Activated gamma-delta T cell (primary cell): ENCODE measurements around the gene ZNF641.

Experiments
- DNase-seq: peaks from one replicate; lab custom pipeline; 2025; lab: John Stamatoyannopoulos, UW
- total RNA-seq, 2 donors: gene quantifications; one replicate each; lab custom pipeline; 2026; lab: John Stamatoyannopoulos, UW

ZNF641 gene
- 73.0 to 76.0 reads per million in 2 donors for total RNA-seq

DNA sequence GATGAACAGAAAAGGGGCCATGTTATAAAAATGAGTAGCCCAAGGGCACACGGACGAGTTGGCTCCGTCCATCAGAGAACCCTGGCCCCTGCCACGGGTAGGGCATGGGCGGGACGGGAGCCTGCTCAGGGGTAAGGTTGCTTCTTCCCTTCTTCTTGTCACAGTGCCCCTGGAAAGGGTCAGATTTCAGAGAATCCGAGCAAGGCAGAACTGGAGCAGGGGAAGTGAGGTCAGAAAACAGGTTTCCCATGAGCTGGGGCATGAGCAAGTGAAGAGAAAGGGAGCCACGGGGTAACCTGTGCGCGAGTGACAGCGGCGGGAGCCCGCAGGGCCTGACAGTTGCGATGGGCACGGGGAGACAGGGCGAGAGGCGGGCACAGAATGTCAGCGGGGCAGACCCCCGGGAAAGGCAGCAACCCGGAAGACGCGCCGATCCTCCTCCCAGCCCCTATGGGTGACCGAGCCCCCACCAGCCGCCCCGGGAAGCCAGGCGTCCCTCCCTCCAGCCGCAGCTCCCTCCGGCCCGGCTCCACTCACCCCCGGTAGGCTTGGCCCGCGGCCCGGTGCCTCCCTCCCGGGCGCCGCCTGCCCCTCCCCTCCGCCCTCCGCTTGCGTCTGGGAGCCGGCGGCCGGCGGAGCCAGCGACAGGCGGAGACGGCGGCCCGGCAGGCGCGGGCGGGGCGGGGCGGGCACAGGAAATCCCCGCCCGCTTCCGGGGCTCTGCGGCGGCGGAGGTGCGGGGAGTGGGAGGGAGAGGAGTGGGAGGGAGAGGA is at the start of gene ZNF641:
Gene ZNF641 (minus strand): TSS at position 671 of the 773 bp plus-strand sequence. CDS start 2,829 bp downstream, outside the sequence.
- DNase-seq: peak; percentile 88

DNA sequence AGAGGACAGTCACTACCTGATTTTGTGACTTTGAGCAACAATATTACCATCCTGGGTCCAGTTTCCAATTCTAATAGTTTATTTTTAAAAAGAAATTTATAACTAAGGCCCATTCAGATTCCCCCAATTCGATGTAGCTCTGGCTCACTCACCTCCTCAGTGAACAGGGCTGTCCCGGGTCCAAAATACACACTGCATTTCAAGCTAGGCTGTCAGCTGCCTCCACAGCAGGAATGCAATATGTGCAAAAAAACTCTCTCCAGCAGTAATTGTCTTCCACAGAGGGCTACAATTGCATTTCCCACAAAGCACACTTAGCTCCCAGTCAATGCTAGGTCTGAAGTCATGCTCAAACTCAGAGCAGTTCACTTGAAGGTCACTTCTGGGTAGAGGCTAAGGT is 39.3 kb upstream of the ZNF641 start:
- DNase-seq: no peak

- DNase-seq: no peak
Observed at GRCh38 chr12:48389409-48389808, 38.7 kb upstream of the ZNF641 start.

GRCh38 chr12:48388938-48389337 is 38.2 kb upstream of the ZNF641 start:
- no peak for DNase-seq

DNA sequence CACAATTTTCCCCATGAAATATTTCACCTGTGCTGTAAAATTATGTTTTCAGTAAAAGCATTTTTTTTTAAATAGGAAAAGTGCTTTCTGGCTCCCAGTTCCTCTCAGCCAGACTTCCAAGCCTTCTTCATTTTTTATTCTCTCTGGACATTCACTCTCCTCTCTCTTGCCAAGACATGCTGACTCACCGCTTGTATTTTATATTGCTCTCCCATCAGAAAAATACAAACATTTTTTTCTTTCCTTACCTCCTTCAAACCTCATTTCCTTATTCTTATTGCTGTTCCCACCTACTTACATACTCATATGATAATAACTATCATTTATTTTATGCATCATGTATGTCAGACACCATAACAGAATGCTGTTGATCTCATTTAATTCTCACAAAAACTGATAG is 37.7 kb upstream of the ZNF641 start:
- no peak for DNase-seq

DNA sequence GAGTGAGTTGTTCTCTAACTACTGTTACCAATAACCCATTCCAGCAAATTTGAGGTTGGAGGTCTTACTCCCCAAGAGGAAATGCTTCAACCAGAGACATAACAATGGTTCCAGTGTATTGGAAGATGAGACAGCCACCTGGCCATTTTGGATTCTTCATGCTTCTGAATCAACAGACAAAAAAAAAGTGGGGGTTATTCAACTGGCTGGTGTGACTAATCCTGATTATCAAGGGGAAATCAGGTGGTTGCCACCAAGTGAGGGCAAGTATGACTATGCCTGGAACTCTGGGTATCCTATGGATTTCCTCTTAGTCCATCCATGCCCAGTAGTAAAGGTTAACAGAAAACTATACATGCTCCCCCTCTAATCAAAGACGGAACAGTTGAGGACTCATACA is 29.9 kb upstream of the ZNF641 start:
- DNase-seq: no peak

DNA sequence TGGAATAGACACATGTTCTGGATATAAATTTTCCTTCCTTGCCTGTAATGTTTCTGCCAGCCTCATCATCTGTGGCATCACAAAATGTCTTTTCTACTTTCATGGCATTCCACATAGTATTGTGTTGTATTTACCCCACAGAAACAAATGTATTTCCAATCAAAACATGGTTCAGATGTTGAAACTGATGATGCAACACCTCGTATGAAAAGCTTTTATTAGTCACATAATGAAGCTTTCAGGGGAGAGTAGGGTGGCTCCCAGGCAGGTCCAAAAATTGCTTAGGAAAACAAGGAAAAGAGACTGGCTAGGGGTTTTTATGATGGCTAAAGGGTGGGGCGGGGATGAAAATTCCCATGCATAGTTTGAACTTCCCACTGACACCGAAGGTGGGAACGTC is 29.1 kb upstream of the ZNF641 start:
- DNase-seq: no peak

DNA sequence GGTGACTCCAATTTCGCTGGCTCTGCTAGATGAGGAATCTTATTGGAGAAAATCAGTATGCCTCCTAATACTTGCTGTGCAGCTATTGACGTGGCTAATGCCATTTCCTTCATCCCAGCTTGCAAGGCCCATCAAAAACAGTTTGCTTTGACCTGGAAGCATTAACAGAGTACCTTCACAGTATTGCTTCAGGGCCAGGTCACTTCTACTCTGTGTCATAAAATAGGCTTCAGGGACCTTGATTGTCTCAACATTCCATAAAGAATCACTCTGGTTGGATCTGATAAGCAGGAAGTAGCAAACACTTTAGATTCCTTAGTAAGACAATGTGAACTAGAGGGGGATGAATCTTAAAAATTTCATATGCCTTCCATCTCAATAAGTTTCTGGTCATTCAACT is 26.9 kb upstream of the ZNF641 start:
- no peak for DNase-seq

DNA sequence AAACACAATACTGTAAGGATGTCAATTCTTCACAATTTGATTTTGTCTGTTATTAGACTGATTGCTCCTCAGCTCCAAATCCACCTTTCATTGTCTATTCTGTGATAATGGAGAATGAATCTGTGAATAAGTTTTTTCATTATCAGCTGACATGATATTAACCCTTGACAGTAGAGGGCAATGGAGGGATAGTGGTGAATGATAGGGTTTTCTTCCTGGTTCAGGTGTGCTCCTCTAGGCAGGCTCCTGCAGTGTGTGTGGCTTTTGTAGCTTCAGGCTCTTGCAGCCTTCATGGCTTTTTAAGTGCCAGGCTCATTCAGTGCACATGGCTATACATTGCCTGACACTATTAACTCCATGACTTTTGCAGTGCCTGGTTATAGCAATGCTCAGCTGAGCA is 23.4 kb upstream of the ZNF641 start:
- no peak for DNase-seq

- no peak for DNase-seq
Observed at GRCh38 chr12:48366131-48366530, 15.4 kb upstream of the ZNF641 start.

- DNase-seq: no peak
Observed at GRCh38 chr12:48361664-48362339, 11.1 kb upstream of the ZNF641 start.

DNA sequence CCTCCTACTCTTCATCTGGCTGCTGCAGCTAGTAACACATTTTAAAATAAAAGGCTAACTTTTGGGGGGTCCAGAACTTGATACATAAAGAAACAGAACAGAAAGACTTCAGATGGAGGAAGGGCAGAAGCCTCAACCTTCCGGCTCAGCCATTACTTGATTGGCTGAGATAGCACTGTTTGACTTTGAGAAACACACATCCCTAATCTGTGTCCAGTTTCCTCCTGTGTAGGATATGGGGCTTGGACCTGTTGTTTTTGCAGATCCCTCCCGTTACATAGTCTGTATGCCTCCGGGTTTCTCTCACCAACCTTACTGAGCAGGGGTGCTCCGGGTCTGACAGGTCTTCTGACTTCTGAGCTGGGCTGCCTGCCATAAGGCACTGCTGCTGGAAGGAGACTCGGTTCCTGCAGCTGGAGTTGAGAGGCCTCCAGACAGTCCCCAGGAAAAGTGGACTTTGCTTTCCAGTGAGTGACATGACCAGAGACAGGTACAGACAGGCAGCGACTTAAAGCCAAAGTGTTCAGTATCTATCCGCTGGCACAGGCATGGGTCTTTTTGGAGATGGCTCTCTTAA is 8.3 kb upstream of the ZNF641 start:
- DNase-seq: no peak

GRCh38 chr12:48356041-48356768 is 5.5 kb upstream of the ZNF641 start:
- DNase-seq: no peak

GRCh38 chr12:48352157-48352760 is 1.5 kb upstream of the ZNF641 start:
- no peak for DNase-seq

- DNase-seq: no peak
Observed at GRCh38 chr12:48351022-48351708, 446 bp upstream of the ZNF641 start.

DNA sequence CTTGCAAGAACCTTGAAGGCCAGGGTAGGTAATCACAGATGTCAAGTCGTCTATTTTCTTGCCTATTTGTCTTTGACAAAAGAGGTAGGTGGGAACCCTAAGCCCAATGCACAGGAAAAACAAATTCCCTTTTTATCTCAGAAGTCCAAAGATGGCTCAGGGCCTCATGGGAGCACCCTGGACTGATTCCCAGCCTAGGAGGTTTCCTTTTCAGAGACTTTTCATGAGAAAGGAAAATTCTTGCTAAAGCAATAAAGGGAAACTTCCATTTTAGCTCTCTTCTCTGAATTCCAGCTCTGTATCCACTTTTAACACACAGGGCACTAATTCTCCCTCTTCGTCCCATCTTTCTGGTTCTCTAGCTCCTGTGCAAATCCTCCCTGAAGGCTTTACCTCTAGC is 1.2 kb downstream of the ZNF641 start:
- DNase-seq: no peak

GRCh38 chr12:48342980-48343379 is 7.7 kb downstream of the ZNF641 start:
- DNase-seq: no peak

- DNase-seq: no peak
Observed at GRCh38 chr12:48340943-48341342, 9.8 kb downstream of the ZNF641 start.

- no peak for DNase-seq
Observed at GRCh38 chr12:48339442-48340117, 11.1 kb downstream of the ZNF641 start.

DNA sequence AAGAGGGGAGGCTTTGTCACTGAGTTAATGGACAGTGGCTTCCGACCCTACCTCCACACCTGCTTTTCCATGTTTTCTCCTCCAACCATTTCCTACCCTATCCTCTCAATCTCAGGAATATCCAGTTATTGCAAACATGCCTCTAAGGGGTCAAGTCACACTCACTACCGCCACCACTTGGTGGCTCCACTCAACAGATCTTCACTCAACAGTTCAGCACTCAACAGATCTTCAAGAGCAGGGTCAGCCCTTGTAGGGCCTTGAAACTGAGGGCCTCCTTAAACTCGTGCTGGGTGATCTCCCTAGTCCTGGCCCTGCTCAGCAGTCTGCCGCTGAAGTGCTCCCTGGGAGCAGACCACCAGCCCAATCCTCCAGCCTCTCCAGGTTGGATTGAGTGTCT is 14.2 kb downstream of the ZNF641 start:
- DNase-seq: no peak

DNA sequence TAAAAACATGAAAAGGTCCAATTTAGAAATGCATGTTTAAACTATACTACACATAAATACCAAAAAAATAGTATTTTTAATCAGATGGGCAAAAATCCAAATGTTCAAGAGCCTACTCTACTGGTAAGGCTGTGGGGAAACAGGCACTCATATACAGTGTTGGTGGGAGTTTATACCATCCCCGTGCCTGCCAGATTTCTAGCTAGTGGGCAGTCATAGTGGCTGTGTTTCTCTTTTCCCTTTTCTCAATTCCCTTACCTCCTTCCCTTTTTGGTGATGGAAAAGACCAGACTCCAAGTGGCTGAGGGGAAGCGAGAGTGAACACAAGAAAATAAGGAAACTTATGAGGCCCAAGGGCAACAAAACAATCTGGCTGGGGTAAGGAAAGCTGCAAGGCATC is 14.7 kb downstream of the ZNF641 start:
- no peak for DNase-seq
